Lower leg skin (tissue), 4 donors: ENCODE results near the gene TXNDC8. TPM values are rescaled to one million over a fixed set of nuclear protein-coding genes. Genes with fewer than 3 reads are reported as not detected.
A peak's percentile ranks its signal among the peaks of the same experiment; 100 is the strongest.

Experiments used
- DNase-seq, 2 donors: peaks; one replicate each; pipeline ENCODE4 v3.0.0-alpha.2; 2019; ENCODE audit warnings: low spot score in 2 of 2
- H3K4me3 ChIP-seq: fragments of 200-600 bp; sonication (generic); 2 replicates; pipeline ENCODE4 v1.5.1; 2017; ENCODE audit warnings: mild to moderate bottlenecking, low read depth; ENCODE audit not compliant: poor library complexity, severe bottlenecking
- CTCF ChIP-seq, 3 donors: fragments of 450-650 bp; IDR thresholded peaks; one replicate each; pipeline ENCODE4 v1.5.1; 2016; ENCODE audit warnings: antibody characterized with exemption in 3 of 3, mild to moderate bottlenecking in 3 of 3, moderate library complexity in 2 of 3
- POLR2A ChIP-seq, 2 donors: fragments of 450-650 bp; IDR thresholded peaks; one replicate each; pipeline ENCODE4 v1.6.1; 2016 to 2017; ENCODE audit warnings: antibody characterized with exemption in 2 of 2, mild to moderate bottlenecking in 1 of 2, moderate library complexity in 1 of 2
- WGBS, 2 donors: methylation state at CpG; one replicate each; pipeline ENCODE4 v1.1.5; 2018; 5-methylcytosine and 5-hydroxymethylcytosine counted together
- intact Hi-C: fragments of 100-400 bp; cut with DNase I; formaldehyde crosslinking; loops from one replicate; pipeline ENCODE4 v1.15.0; 2023; ENCODE audit warnings: low total_unique reads
- total RNA-seq, 4 donors: library from RNA; depleted of rRNA; stranded (reverse); fragments of >200 nt; gene quantifications; one replicate each; pipeline ENCODE4 v1.1.0, GENCODE V29; 2016

Gene TXNDC8
- total RNA-seq, 4 donors from 2014 or later = not detected

GRCh38 chr9:110257956-110258355 lies 79.7 kb downstream of the TXNDC8 start:
- intact Hi-C loops = loop anchor here (10.0 kb wide), 1 partner anchor 97 kb away; no protein-coding TSS in a partner anchor
- DNase-seq = no peak
- TF ChIP-seq CTCF (IDR thresholded peaks at IDR 0.05) = no peak
- TF ChIP-seq POLR2A (IDR thresholded peaks at IDR 0.05) = no peak
- 100% methylated on average over 1 of the region's 1 CpG for WGBS, 2 donors
- H3K4me3 ChIP-seq = no peak overlapping the region

- intact Hi-C loops = loop anchor here (10.0 kb wide), 1 partner anchor 98 kb away; no protein-coding TSS in a partner anchor
- peak overlapping the region; percentile 88 for H3K4me3 ChIP-seq
- WGBS, 2 donors = 9 to 15% methylated on average over 14 of the region's 14 CpGs
- no peak for DNase-seq
- no peak for TF ChIP-seq POLR2A (IDR thresholded peaks at IDR 0.05)
- no peak for TF ChIP-seq CTCF (IDR thresholded peaks at IDR 0.05)
Observed at GRCh38 chr9:110257097-110257841, 80.4 kb downstream of the TXNDC8 start.

- TF ChIP-seq CTCF (IDR thresholded peaks at IDR 0.05) = no peak
- TF ChIP-seq POLR2A (IDR thresholded peaks at IDR 0.05) = peak in 1 of 2 donors; percentile 20
- H3K4me3 ChIP-seq = peak within 1 kb of the TSS; percentile 88
- intact Hi-C loops = loop anchor here (10.0 kb wide), 1 partner anchor 98 kb away; no protein-coding TSS in a partner anchor
- 1% methylated on average over 46 to 48 of the region's 65 CpGs for WGBS, 2 donors
- peak; percentile 86 to 98 for DNase-seq
Observed at GRCh38 chr9:110256380-110257096, 81.1 kb downstream of the TXNDC8 start, which contains the start of gene TXN. Gene TXN (minus strand): TSS chr9:110256507. CDS start chr9:110256435, 72 bp downstream.

- DNase-seq = peak; percentile 44 to 95
- TF ChIP-seq POLR2A (IDR thresholded peaks at IDR 0.05) (no peak), CTCF (IDR thresholded peaks at IDR 0.05) (no peak)
- WGBS, 2 donors = 0 to 1% methylated on average over 4 to 65 of the region's 81 CpGs
- peak overlapping the region; percentile 88 for H3K4me3 ChIP-seq
- intact Hi-C loops = loop anchor here (10.0 kb wide), 1 partner anchor 99 kb away; no protein-coding TSS in a partner anchor
Observed at GRCh38 chr9:110255463-110256379, 81.9 kb downstream of the TXNDC8 start.

- no peak for DNase-seq
- TF ChIP-seq POLR2A (IDR thresholded peaks at IDR 0.05) (no peak), CTCF (IDR thresholded peaks at IDR 0.05) (no peak)
- intact Hi-C loops = loop anchor here (10.0 kb wide), 1 partner anchor 100 kb away; no protein-coding TSS in a partner anchor
- peak overlapping the region; percentile 88 for H3K4me3 ChIP-seq
- WGBS, 2 donors = 6 to 7% methylated on average over 17 of the region's 17 CpGs
Observed at GRCh38 chr9:110255034-110255462, 82.6 kb downstream of the TXNDC8 start.
